ENCODE data around the gene SND1.
A peak's percentile ranks its signal among the peaks of the same experiment; 100 is the strongest.

Gene SND1

DNA sequence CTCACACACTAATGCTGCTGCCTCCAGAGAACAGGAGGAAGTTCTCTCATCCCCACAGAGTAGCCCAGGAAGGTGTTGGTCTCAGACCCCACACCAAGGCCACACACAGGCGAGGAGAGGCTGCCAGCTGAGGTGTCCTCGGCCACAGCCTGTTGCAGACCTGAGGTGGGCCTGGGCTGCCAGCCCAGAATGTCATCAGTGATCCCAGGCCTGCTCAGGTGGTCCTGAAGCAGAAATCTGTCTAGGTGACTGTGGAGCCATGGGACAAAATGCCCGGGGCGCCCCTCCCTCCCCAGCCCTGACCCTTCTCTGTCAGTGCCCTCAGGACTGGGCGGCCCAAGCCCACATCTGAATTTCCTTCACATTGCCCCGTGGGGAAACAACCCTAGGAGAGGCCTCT lies 422.7 kb downstream of the SND1 start:
- no peaks in the 10 kb centered on the region for H3K9me3 ChIP-seq (ENCODE audit: control insufficient read depth, insufficient read depth, low read depth, low read length)
- no peak for TF ChIP-seq ZNF610 (tag by site-specific recombination; IDR thresholded peaks at IDR 0.05; ENCODE audit: borderline replicate concordance)
- TF ChIP-seq EGR2 (tag by site-specific recombination; IDR thresholded peaks at IDR 0.05; ENCODE audit: low read depth), result no peak
- TF ChIP-seq ZNF629 (tag by site-specific recombination; IDR thresholded peaks at IDR 0.05), result no peak
- TF ChIP-seq ZIC2 (tag by site-specific recombination; IDR thresholded peaks at IDR 0.05), result peak; percentile 48
- TF ChIP-seq GLIS1 (tag by site-specific recombination; IDR thresholded peaks at IDR 0.05), result peak; percentile 35; the same call in 1 of the 2 replicates
- no peak overlapping the region for H3K4me3 ChIP-seq (ENCODE audit: low read depth, low read length)
- POLR2A ChIA-PET, result no interaction called here
- CTCF ChIA-PET, result no interaction called here
- H3K4me1 ChIP-seq (ENCODE audit: control insufficient read depth, insufficient read depth, low read length), result no peaks in the 10 kb centered on the region
- H3K36me3 ChIP-seq (ENCODE audit: control insufficient read depth in 2 of 2, insufficient read depth in 1 of 2, low read length in 2 of 2), result peaks cover 0 to 16% of the 10 kb centered on the region in 2 experiments; a peak in 1 of 3 replicates
- no peak overlapping the region for H3K27ac ChIP-seq (ENCODE audit: extremely low read depth, low read depth, low read length)

DNA sequence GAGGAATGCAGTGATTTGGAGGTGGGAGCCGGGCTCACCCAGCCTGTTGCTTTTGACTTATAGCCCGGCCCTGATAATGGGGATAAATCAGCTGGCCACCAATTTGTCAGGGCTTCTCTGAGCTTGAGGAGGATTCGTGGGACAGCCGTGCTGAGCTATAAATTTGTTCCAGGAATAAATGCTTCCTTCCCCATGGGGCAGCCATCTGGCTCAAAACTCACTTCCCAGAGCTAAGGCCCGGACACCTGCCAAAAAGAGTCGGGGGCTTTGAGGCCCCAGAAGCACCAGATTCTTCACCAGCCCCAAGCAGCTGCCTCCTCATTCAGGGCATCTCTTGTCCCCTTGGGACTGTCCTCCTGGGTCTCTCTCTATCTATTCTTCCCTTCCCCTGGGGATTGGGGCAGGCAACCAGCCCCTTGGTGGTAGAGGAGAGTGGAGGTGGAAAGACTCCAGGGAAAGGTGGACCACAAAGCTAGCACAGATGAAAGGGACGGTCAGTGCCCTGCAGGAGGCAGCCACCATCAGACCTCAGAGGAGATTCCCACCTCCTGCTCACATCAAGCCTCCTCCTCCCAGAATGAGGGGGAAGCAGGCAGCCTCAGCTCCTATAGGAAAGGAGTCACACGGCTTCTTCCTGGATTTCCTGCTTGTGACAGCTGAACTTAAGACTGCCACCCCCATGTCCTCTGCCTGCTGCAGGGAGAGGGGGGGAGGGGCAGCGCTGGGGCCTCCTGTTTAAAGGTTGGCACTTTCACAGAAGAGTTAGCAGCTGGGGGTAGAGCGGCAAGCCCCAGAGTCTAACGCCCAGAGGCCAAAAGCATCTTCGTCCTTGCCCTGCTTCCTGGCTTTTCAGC lies 423.5 kb downstream of the SND1 start:
- H3K4me1 ChIP-seq (ENCODE audit: control insufficient read depth, insufficient read depth, low read length), result no peaks in the 10 kb centered on the region
- POLR2A ChIA-PET, result no interaction called here
- H3K4me3 ChIP-seq (ENCODE audit: low read depth, low read length), result no peak overlapping the region
- CTCF ChIA-PET, result interaction anchor here (1.0 kb wide), 1 partner anchor 60 kb away, joined by 3 read pairs; no protein-coding TSS in a partner anchor
- no peak overlapping the region for H3K27ac ChIP-seq (ENCODE audit: extremely low read depth, low read depth, low read length)
- no peak for TF ChIP-seq ZFP37 (tag by site-specific recombination; IDR thresholded peaks at IDR 0.05)
- 0 out of 2 replicates have a peak, but pooled peaks have one; percentile 28 for TF ChIP-seq GLIS2 (tag by site-specific recombination; IDR thresholded peaks at IDR 0.05)
- TF ChIP-seq, protein P1, sequence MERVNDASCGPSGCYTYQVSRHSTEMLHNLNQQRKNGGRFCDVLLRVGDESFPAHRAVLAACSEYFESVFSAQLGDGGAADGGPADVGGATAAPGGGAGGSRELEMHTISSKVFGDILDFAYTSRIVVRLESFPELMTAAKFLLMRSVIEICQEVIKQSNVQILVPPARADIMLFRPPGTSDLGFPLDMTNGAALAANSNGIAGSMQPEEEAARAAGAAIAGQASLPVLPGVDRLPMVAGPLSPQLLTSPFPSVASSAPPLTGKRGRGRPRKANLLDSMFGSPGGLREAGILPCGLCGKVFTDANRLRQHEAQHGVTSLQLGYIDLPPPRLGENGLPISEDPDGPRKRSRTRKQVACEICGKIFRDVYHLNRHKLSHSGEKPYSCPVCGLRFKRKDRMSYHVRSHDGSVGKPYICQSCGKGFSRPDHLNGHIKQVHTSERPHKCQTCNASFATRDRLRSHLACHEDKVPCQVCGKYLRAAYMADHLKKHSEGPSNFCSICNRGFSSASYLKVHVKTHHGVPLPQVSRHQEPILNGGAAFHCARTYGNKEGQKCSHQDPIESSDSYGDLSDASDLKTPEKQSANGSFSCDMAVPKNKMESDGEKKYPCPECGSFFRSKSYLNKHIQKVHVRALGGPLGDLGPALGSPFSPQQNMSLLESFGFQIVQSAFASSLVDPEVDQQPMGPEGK (tag by site-specific recombination; IDR thresholded peaks at IDR 0.05), result no peak
- TF ChIP-seq ZNF416 (tag by site-specific recombination; IDR thresholded peaks at IDR 0.05), result no peak
- no peak for TF ChIP-seq ZNF157 (tag by site-specific recombination; IDR thresholded peaks at IDR 0.05)
- no peak for TF ChIP-seq ZNF292 (tag by site-specific recombination; IDR thresholded peaks at IDR 0.05; ENCODE audit: borderline replicate concordance, low read depth)
- no peak for TF ChIP-seq ZNF266 (tag by site-specific recombination; IDR thresholded peaks at IDR 0.05; ENCODE audit: low read depth)
- TF ChIP-seq GLIS1 (tag by site-specific recombination; IDR thresholded peaks at IDR 0.05), result peak; percentile 75
- TF ChIP-seq ZNF529 (tag by site-specific recombination; IDR thresholded peaks at IDR 0.05; ENCODE audit: insufficient replicate concordance), result no peak
- TF ChIP-seq ZNF366 (tag by site-specific recombination; conservative IDR thresholded peaks at IDR 0.05), result no peak
- H3K9me3 ChIP-seq (ENCODE audit: control insufficient read depth, insufficient read depth, low read depth, low read length), result no peaks in the 10 kb centered on the region
- peaks cover 0 to 16% of the 10 kb centered on the region in 2 experiments; a peak in 1 of 3 replicates for H3K36me3 ChIP-seq (ENCODE audit: control insufficient read depth in 2 of 2, insufficient read depth in 1 of 2, low read length in 2 of 2)

DNA sequence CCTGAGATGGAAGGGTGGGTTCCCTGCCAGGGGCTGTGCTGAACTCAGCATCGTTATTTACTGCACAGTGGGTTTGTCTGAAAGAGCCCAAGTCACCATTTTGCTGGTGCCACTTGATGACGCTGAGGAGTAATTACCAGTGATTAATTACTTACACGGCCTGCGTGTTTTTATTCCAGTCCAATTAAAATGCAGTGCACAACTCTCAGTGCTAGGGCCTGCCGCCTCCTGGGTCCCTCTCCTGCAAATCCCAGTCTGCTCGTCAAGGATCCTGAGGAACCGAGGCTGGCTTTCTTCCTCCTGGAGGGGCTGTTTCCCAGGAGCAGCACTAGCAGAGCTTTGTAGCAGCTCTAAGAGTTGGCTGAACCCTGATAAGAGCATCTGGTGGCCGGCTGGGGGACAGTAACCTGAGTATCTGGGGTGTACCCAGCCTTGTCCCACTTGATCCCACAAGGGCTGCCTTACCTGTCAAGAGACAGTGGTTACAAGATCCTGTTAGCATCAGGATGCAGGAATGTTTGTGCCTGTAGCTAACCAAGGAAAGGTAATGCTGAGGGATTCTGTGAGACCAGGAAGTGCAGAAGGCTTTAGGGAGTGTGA lies 424.3 kb downstream of the SND1 start:
- peaks cover 0 to 18% of the 10 kb centered on the region in 2 experiments; a peak in 2 of 3 replicates for H3K36me3 ChIP-seq (ENCODE audit: control insufficient read depth in 2 of 2, insufficient read depth in 1 of 2, low read length in 2 of 2)
- ChIA-PET CTCF (interaction anchor here (1.0 kb wide), 1 partner anchor 59 kb away, joined by 3 read pairs; no protein-coding TSS in a partner anchor), POLR2A (no interaction called here)
- no peak overlapping the region for H3K27ac ChIP-seq (ENCODE audit: extremely low read depth, low read depth, low read length)
- no peaks in the 10 kb centered on the region for H3K4me1 ChIP-seq (ENCODE audit: control insufficient read depth, insufficient read depth, low read length)
- no peak overlapping the region for H3K4me3 ChIP-seq (ENCODE audit: low read depth, low read length)
- TF ChIP-seq, protein P2, sequence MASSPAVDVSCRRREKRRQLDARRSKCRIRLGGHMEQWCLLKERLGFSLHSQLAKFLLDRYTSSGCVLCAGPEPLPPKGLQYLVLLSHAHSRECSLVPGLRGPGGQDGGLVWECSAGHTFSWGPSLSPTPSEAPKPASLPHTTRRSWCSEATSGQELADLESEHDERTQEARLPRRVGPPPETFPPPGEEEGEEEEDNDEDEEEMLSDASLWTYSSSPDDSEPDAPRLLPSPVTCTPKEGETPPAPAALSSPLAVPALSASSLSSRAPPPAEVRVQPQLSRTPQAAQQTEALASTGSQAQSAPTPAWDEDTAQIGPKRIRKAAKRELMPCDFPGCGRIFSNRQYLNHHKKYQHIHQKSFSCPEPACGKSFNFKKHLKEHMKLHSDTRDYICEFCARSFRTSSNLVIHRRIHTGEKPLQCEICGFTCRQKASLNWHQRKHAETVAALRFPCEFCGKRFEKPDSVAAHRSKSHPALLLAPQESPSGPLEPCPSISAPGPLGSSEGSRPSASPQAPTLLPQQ (tag by site-specific recombination; IDR thresholded peaks at IDR 0.05), result no peak
- TF ChIP-seq ZNF677 (tag by site-specific recombination; IDR thresholded peaks at IDR 0.05), result peak; percentile 96
- H3K9me3 ChIP-seq (ENCODE audit: control insufficient read depth, insufficient read depth, low read depth, low read length), result no peaks in the 10 kb centered on the region
